NOMO-1 treated with DMSO at 0.1 percent for 48 hours (cell line): ENCODE data around the gene OR51B5.
"Not testable (repeated sequence)": the region's sequence is repeated elsewhere in the genome, so short reads cannot be mapped to it uniquely, and the experiment has no call there.

Experiments used
- DNase-seq: peaks from one replicate; lab custom pipeline; 2025; ENCODE audit not compliant: unreplicated experiment; lab: John Stamatoyannopoulos, UW

Gene OR51B5, protein sequence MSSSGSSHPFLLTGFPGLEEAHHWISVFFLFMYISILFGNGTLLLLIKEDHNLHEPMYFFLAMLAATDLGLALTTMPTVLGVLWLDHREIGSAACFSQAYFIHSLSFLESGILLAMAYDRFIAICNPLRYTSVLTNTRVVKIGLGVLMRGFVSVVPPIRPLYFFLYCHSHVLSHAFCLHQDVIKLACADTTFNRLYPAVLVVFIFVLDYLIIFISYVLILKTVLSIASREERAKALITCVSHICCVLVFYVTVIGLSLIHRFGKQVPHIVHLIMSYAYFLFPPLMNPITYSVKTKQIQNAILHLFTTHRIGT

DNA sequence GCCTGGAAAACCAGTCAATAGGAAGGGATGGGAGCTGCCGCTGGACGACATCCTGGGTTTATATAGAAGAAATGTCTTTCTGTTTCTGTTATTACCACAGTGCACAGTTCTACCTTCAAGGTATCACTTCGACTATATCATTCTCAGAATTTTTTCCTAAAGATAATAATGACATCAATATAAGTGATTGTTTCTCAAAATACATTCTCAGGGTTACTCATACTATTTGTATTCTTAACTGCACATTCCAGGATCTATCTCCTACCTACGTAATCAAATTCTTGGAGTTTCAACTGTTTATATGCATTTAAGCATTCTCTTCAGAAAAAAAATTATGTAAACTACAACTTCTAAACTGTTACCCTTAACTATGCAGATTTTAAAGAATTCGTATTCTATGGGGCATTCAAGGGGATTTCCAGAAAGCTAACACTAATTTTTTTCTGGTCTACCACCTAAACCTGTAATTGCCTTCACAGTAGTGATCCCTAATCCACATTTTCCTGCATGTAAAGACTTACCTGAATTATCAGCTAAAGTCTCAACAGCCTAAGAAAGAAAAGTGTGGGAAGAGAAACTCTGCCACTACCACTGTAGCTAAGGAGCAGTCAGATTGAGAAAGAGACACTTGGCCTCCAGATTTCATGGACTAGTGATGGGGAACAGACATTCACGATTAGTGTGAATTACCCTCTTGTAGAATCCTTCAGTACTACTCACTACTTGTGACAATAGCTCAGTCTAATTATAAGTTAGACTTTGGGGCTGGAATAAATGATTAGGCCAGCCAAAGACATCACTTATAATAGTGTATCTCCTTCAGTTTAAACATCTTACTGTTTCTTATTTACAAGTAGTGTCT, at the start of gene OR51B5:
Gene OR51B5 (minus strand): TSS at position 51 of the 862 bp plus-strand sequence. CDS start 0 bp downstream, at position 51.
- DNase-seq, result no peak

DNA sequence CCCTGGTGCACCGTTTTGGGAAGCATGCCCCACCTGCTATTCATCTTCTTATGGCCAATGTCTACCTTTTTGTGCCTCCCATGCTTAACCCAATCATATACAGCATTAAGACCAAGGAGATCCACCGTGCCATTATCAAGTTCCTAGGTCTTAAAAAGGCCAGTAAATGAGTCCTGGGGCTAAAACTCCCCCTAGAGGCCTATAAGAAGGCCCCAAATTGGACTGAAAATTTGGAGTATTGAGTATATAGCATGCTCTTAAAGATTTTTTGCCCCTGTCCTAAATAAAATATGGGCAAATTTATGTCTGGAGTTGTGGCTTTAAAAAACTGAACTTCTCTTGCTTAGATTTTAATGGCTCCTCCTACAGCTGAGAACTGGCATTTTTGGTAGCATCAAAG, 46.9 kb upstream of the OR51B5 start:
- no peak for DNase-seq

GRCh38 chr11:5384335-5384734, 41.0 kb upstream of the OR51B5 start:
- DNase-seq, result no peak

- no peak for DNase-seq
Measured at GRCh38 chr11:5383576-5383975, 40.3 kb upstream of the OR51B5 start, which contains the start of gene OR51M1. OR51M1 (plus strand) TSS chr11:5383812; CDS start chr11:5389399, 5,587 bp downstream.

DNA sequence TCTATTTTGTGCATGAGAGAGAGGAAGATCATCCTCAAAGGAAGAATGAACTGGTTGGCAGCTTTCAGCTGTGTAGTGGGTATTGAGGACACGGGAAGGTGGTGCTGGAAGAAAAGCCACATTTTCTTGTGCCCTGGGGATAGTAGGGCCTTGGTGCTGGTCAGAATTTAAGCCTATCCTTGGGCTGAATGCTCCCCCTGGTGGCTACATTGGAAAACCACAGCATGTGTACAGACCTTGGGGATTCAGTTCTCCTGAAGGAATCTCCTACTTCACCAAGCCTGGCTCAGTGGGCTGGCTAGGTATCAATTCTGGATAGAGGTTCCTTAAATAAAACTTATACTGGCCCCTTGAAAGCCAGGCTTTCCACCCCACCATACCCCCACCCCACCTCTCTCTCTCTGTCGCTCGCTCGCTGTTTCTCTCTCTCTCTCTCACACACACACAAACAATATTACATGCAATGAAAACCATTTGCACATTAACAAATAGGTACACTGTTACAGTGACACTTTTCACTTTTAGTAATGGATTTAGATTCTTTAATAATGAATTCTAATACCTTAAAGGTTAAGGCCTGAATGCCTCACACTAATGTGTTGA, 37.5 kb upstream of the OR51B5 start:
- DNase-seq, result peak; percentile 37

DNA sequence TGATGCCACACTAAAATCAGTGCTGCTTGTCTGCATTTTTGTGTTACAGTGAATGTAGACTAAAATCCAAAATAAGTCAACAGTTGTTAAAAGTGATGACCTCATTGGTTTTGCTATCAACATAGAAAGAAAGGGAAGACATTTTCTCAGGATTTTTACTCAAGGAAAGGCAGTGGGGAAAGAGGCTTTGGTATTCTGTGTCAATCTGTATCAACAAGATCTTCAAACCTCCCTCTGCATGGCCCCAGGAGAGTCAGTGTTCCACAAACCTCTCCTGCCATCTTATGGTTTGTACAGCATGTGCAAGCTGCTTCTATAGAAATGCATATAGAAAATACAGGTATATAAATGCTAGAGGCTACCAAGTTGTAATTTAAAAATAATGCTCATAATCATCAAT, 26.5 kb upstream of the OR51B5 start:
- no peak for DNase-seq

DNA sequence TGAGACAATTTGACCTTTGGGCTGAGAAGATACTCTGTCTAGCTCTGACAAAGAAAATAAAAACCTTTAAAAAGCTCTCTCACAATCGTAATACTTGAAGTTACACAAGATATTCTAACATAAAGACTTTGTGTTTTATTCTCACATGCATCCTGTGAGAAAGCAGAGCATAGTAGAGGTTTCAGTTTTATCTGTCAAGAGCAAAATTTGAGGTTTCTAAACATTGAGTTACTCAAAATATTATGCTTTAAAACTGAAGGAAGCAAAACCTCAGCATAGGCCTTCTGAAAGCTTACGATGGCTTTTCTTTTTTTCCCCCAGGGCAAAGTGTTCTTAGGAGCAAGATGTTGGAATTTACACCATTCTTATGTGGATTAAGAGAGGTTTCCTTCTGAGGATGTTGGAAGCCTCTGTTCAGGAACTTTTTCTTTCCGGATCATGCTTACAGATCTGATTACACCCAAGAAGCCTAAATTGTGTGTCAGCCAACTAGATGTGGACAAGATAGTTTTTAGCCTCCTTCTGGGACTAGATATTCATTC, 25.2 kb upstream of the OR51B5 start:
- DNase-seq, result no peak

- no peak for DNase-seq
Measured at GRCh38 chr11:5367448-5368074, 24.2 kb upstream of the OR51B5 start.

DNA sequence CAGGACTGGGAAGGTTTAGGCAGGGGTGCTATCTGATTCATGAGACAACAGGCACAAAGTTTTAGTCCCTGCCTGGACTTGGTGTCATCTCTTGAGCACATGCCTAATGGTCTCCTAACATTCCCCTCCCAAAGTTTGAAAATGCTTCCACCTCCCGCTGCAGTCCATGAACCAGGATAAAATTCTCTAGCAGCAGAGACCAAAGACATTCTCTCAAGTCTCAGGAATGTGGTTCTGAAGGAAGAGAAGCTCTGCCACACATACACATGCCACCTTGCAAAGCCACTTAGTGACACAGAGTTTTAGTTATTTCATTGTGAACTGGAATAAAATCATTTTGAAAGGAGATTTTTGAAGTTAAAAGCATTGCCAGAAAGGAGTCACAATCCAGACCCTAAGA, 23.5 kb upstream of the OR51B5 start:
- no peak for DNase-seq

GRCh38 chr11:5366365-5366764, 23.0 kb upstream of the OR51B5 start:
- not testable (repeated sequence) for DNase-seq

GRCh38 chr11:5364214-5364613, 20.9 kb upstream of the OR51B5 start:
- DNase-seq, result no peak

- DNase-seq, result no peak
Measured at GRCh38 chr11:5363679-5364078, 20.4 kb upstream of the OR51B5 start.

DNA sequence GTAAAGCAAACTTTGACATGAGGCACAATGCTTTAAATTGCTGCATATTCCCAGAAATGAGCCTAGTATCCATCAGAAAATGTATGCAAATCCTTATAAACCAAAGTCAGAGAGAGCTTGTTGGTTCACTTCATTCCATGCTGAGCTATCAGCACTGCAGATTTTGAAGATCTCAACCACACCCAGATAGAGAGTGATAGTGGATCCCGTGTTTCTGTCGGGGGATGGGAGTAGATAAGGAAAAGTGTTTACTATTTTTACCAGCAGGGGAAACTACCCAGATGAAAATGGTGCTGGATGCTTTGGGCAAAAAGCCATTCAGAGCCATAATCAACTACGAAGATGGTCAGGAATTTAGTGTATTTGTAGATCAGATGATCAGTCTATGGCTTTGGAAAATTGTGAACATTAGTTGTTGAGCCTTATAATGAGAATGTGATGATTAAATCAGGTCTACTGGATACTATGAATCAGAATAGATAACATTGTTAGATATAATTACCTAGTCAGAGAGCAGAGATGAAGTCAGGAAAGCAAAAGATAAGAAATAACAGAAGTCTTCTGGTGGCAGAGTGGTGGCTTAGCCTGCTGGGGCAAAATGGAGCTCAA, 18.8 kb upstream of the OR51B5 start:
- DNase-seq, result no peak

- DNase-seq, result not testable (repeated sequence)
Measured at GRCh38 chr11:5356031-5356430, 12.7 kb upstream of the OR51B5 start.

- no peak for DNase-seq
Measured at GRCh38 chr11:5351208-5351607, 7.9 kb upstream of the OR51B5 start, which contains the start of gene OR51B6. OR51B6 (plus strand) TSS chr11:5351508; CDS start chr11:5351508, 0 bp downstream.

- DNase-seq, result no peak
Measured at GRCh38 chr11:5349550-5349949, 6.2 kb upstream of the OR51B5 start.

DNA sequence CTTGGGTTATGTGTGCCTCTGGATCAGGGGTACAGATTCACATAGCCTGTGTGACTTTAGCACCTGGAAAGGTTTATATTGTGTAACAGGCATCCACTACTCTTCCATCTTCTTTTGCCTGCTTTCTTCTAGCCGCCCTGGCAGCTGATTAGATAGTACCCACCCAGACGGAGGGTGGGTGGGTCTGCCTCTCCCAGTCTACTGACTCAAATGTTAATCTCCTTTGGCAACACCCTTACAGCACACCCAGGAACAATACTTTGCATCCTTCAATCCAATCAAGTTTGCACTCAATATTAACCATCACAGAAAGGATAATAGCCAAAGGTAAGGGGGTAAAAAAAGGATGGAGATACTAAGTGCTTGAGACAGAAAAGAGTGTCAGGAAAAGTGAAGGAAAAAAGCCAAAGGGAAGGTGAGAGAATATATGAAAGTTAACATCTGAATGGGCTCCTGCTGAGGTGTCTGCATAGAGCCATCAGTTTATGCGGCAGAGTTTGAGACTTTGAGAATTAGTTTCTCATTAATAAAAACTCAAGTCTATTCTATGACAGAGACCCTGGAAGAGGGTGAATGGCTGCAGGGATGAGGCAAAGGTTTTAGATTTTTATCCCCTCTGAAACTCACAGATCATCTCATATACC, 5.3 kb upstream of the OR51B5 start:
- no peak for DNase-seq

- DNase-seq, result no peak
Measured at GRCh38 chr11:5345831-5346230, 2.5 kb upstream of the OR51B5 start.

GRCh38 chr11:5339771-5340322, 3.5 kb downstream of the OR51B5 start:
- no peak for DNase-seq

GRCh38 chr11:5337253-5337652, 6.1 kb downstream of the OR51B5 start:
- not testable (repeated sequence) for DNase-seq
